GM12878 (cell line): Measurements from ENCODE around the gene TSFM. TPM values are rescaled to one million over a fixed set of nuclear protein-coding genes. Genes with fewer than 3 reads are reported as not detected.

Experiments
- ATAC-seq: fragments of 200-7000 bp; cut with Tn5 transposase; 3 replicates; pipeline ENCODE4 v1.9.1; 2020; ENCODE audit warnings: mild to moderate bottlenecking, moderate library complexity
- BruUV-seq: library from RNA; stranded (reverse); fragments of 400-500 nt; replicated peaks from 2 replicates; lab custom pipeline; 2021; lab: Mats Ljungman, UMichigan
- CTCF ChIA-PET: fragments of 300-600 bp; sonication (Branson Sonifier 250); formaldehyde crosslinking; extraction: SDS; loops from one replicate; lab custom pipeline; 2021; ENCODE audit warnings: inconsistent platforms; lab: Yijun Ruan, JAX
- POLR2A ChIA-PET: fragments of 350-600 bp; formaldehyde crosslinking; extraction: SDS; loops from one replicate; lab custom pipeline; 2021; ENCODE audit warnings: inconsistent platforms; lab: Charles Lee
- RAD21 ChIA-PET: fragments of 300-600 bp; sonication (Branson Sonifier 250); formaldehyde crosslinking; loops from one replicate; lab custom pipeline; 2023; ENCODE audit warnings: antibody characterized with exemption; ENCODE audit not compliant: unreplicated experiment; lab: Charles Lee
- SMC1A ChIA-PET: fragments of 300-600 bp; sonication (Branson Sonifier 250); formaldehyde crosslinking; loops from one replicate; lab custom pipeline; 2023; ENCODE audit not compliant: unreplicated experiment, uncharacterized antibody; lab: Charles Lee
- DNase-seq: peaks from one replicate; pipeline ENCODE4 v3.0.0-alpha.2; 2011; ENCODE audit warnings: low read depth, low spot score
- FAIRE-seq: peaks from 3 replicates; lab custom pipeline; 2011; peaks lifted over from hg19 to GRCh38; lab: Jason Lieb, UNC
- H2AFZ ChIP-seq: 2 replicates; pipeline ENCODE4 v1.6.0; 2011; ENCODE audit warnings: low read depth, low read length, control low read depth; ENCODE audit not compliant: control insufficient read depth
- H3K27ac ChIP-seq: 2 replicates; pipeline ENCODE4 v1.5.1; 2011; ENCODE audit warnings: control low read depth; ENCODE audit not compliant: control insufficient read depth, insufficient read depth
- H3K27me3 ChIP-seq, 2 experiments: replicated peaks in 1 of 2; 2 replicates each; pipeline versions ENCODE4 v1.6.0 to v1.6.1; 2011; ENCODE audit warnings: low read length in 1 of 2; ENCODE audit not compliant: control insufficient read depth in 2 of 2, insufficient read depth in 2 of 2
- H3K36me3 ChIP-seq, 2 experiments: 2 replicates each; pipeline ENCODE4 v1.5.1; 2011; ENCODE audit warnings: low read length in 1 of 2; ENCODE audit not compliant: control insufficient read depth in 2 of 2, insufficient read depth in 2 of 2
- H3K4me1 ChIP-seq: 2 replicates; pipeline ENCODE4 v1.6.1; 2011; ENCODE audit warnings: mild to moderate bottlenecking, low read length, moderate library complexity, mixed read lengths; ENCODE audit not compliant: control insufficient read depth, insufficient read depth
- H3K4me2 ChIP-seq: 2 replicates; pipeline ENCODE4 v1.6.0; 2011; ENCODE audit warnings: control low read depth; ENCODE audit not compliant: control insufficient read depth, insufficient read depth
- H3K4me3 ChIP-seq: fragments of 200-600 bp; sonication (generic); 2 replicates; pipeline ENCODE4 v1.5.1; 2016
- H3K79me2 ChIP-seq: 2 replicates; pipeline ENCODE4 v1.6.0; 2011; ENCODE audit warnings: low read length; ENCODE audit not compliant: control insufficient read depth, insufficient read depth
- H3K9ac ChIP-seq: 2 replicates; pipeline ENCODE4 v1.8.0; 2011; ENCODE audit warnings: low read length, control low read depth, mixed read lengths; ENCODE audit not compliant: control insufficient read depth, insufficient read depth
- H3K9me3 ChIP-seq: replicated peaks from 3 replicates; pipeline ENCODE4 v1.5.1; 2011; ENCODE audit warnings: mild to moderate bottlenecking, low read length; ENCODE audit not compliant: control insufficient read depth, insufficient read depth
- H4K20me1 ChIP-seq: 2 replicates; pipeline ENCODE4 v1.6.0; 2011; ENCODE audit not compliant: control insufficient read depth, insufficient read depth
- JUND ChIP-seq: IDR thresholded peaks from 2 replicates; pipeline ENCODE4 v1.6.1; 2012; ENCODE audit warnings: low read depth, mild to moderate bottlenecking, low read length, improper control_type of control experiment, moderate library complexity
- KDM1A ChIP-seq: fragments of 200-600 bp; sonication (generic); IDR thresholded peaks from 2 replicates; pipeline ENCODE4 v1.6.1; 2016; ENCODE audit warnings: borderline replicate concordance
- REST ChIP-seq: IDR thresholded peaks from 2 replicates; pipeline ENCODE4 v1.6.1; 2012; ENCODE audit warnings: mild to moderate bottlenecking, low read depth, low read length
- SIN3A ChIP-seq: IDR thresholded peaks from 2 replicates; pipeline ENCODE4 v1.6.1; 2012; ENCODE audit warnings: low read depth, low read length, improper control_type of control experiment
- SMARCA5 ChIP-seq: fragments of 450-650 bp; IDR thresholded peaks from 2 replicates; pipeline ENCODE4 v1.6.1; 2017; ENCODE audit warnings: mild to moderate bottlenecking
- TCF3 ChIP-seq: IDR thresholded peaks from 2 replicates; pipeline ENCODE4 v1.6.1; 2012; ENCODE audit warnings: low read depth, mild to moderate bottlenecking, low read length, borderline replicate concordance; ENCODE audit not compliant: insufficient read depth
- YBX1 ChIP-seq: fragments of 450-650 bp; IDR thresholded peaks from 2 replicates; pipeline ENCODE4 v1.6.1; 2016; ENCODE audit warnings: antibody characterized with exemption
- ZNF274 ChIP-seq: IDR thresholded peaks from one replicate; pipeline ENCODE4 v1.8.0; 2011; ENCODE audit not compliant: insufficient read length, insufficient read depth
- in situ Hi-C: fragments of 300-500 bp; cut with MboI; formaldehyde crosslinking; loops from 9 replicates; pipeline ENCODE4 v1.14.3; 2018; ENCODE audit warnings: mixed read lengths
- intact Hi-C: fragments of 100-400 bp; cut with micrococcal nuclease; formaldehyde crosslinking; loops from one replicate; pipeline ENCODE4 v1.14.2; 2022; ENCODE audit not compliant: unreplicated experiment
- polyA plus RNA-seq, 11 experiments: library from polyadenylated mRNA; depleted of rRNA in 4 of 11; unstranded in 6 of 11; stranded (reverse) in 5 of 11; fragments of >200 nt; fragmentation: Nextera tagmentation in 4 of 11; fragmentation: Illumina TruSeq in 1 of 11; extraction: Ambion mirVana in 4 of 11; extraction: Trizol in 1 of 11; gene quantifications; 1 replicate in 1 of 11; 2 replicates in 10 of 11; pipeline versions ENCODE4 v1.2.1 to v1.2.3, GENCODE V29; 2011 to 2016; ENCODE audit warnings: inconsistent platforms in 2 of 11, missing spikeins in 2 of 11, low read depth in 1 of 11
- total RNA-seq, 4 experiments: library from RNA; depleted of rRNA in 3 of 4; stranded (reverse); fragments of >200 nt in 3 of 4; fragmentation: Illumina TruSeq in 1 of 4; extraction: Trizol in 1 of 4; gene quantifications; 2 replicates each; pipeline versions ENCODE4 v1.2.1 to v1.2.3, GENCODE V29; 2013 to 2021
- TF ChIP-seq, protein P1 (sequence below): fragments of 450-650 bp; IDR thresholded peaks from 2 replicates; pipeline ENCODE4 v1.6.1; 2018; ENCODE audit warnings: mild to moderate bottlenecking, low read depth, moderate library complexity; ENCODE audit not compliant: partially characterized antibody
- TF ChIP-seq, protein P2 (sequence below): fragments of 450-650 bp; formaldehyde crosslinking; IDR thresholded peaks from 2 replicates; pipeline ENCODE4 v1.4.0; 2020; ENCODE audit warnings: mild to moderate bottlenecking, moderate library complexity
- TF ChIP-seq, protein P3 (sequence below): IDR thresholded peaks from 2 replicates; pipeline ENCODE4 v1.6.1; 2012; ENCODE audit warnings: low read length, inconsistent platforms

TSFM gene
- total and polyA plus RNA-seq, 10 of the 15 experiments (the other 5 are each of a cell fraction or from before 2014, with no cell fraction given), result 36.7 to 132 (median 45.6) TPM

DNA sequence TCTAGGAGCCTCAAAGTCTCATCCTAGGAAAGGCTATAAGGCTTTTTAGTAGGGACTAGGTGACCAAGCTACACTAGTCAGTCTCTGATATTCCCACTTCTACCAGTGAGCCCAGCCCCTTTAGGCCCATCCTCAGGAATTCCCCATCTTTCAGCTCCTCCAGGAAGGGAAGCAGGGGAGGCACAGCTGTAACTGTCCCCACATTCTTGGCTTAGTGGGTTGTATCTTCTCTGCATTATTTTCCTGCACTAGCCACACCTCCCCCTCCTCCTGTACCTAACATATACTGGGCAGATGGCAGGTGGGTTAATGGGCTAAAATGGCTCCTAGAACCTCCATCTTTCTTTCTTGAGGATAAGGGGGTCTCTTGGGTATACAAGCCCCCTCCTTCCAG is 15.3 kb upstream of the TSFM start:
- Histone ChIP-seq H3K9ac (no peak overlapping the region), H3K27ac (no peak overlapping the region), H3K4me2 (no peak overlapping the region), H3K4me3 (no peak overlapping the region), H3K9me3 (no peaks in the 10 kb centered on the region), H3K36me3 (peaks cover 0 to 4% of the 10 kb centered on the region in 2 experiments; a peak in 2 of 4 replicates), H3K27me3 (peaks cover 11 to 23% of the 10 kb centered on the region in 2 experiments; a peak in 3 of 4 replicates), H2AFZ (no peak overlapping the region), H4K20me1 (no peaks in the 10 kb centered on the region), H3K4me1 (peaks cover 22% of the 10 kb centered on the region), H3K79me2 (no peaks in the 10 kb centered on the region)
- intact Hi-C loops (no loop called here), in situ Hi-C loops (no loop called here)
- DNase-seq (no peak), ATAC-seq (no peak), FAIRE-seq (no peak)
- BruUV-seq, result no TSS peak
- CTCF ChIA-PET, result interaction anchor here (0.7 to 7.3 kb wide), 4 partner anchors 8 to 535 kb away, joined by 3 to 62 read pairs (median 6); partner anchors contain the start of gene MARCHF9
- POLR2A ChIA-PET, result no interaction called here
- RAD21 ChIA-PET, result interaction anchor here (1.5 kb wide), 1 partner anchor 14 kb away, joined by 5 read pairs; no protein-coding TSS in a partner anchor
- SMC1A ChIA-PET, result interaction anchor here (0.9 kb wide), 1 partner anchor 130 kb away, joined by 3 read pairs; no protein-coding TSS in a partner anchor
- TF ChIP-seq, protein P1, sequence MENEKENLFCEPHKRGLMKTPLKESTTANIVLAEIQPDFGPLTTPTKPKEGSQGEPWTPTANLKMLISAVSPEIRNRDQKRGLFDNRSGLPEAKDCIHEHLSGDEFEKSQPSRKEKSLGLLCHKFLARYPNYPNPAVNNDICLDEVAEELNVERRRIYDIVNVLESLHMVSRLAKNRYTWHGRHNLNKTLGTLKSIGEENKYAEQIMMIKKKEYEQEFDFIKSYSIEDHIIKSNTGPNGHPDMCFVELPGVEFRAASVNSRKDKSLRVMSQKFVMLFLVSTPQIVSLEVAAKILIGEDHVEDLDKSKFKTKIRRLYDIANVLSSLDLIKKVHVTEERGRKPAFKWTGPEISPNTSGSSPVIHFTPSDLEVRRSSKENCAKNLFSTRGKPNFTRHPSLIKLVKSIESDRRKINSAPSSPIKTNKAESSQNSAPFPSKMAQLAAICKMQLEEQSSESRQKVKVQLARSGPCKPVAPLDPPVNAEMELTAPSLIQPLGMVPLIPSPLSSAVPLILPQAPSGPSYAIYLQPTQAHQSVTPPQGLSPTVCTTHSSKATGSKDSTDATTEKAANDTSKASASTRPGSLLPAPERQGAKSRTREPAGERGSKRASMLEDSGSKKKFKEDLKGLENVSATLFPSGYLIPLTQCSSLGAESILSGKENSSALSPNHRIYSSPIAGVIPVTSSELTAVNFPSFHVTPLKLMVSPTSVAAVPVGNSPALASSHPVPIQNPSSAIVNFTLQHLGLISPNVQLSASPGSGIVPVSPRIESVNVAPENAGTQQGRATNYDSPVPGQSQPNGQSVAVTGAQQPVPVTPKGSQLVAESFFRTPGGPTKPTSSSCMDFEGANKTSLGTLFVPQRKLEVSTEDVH, result no peak
- TF ChIP-seq, protein P2, sequence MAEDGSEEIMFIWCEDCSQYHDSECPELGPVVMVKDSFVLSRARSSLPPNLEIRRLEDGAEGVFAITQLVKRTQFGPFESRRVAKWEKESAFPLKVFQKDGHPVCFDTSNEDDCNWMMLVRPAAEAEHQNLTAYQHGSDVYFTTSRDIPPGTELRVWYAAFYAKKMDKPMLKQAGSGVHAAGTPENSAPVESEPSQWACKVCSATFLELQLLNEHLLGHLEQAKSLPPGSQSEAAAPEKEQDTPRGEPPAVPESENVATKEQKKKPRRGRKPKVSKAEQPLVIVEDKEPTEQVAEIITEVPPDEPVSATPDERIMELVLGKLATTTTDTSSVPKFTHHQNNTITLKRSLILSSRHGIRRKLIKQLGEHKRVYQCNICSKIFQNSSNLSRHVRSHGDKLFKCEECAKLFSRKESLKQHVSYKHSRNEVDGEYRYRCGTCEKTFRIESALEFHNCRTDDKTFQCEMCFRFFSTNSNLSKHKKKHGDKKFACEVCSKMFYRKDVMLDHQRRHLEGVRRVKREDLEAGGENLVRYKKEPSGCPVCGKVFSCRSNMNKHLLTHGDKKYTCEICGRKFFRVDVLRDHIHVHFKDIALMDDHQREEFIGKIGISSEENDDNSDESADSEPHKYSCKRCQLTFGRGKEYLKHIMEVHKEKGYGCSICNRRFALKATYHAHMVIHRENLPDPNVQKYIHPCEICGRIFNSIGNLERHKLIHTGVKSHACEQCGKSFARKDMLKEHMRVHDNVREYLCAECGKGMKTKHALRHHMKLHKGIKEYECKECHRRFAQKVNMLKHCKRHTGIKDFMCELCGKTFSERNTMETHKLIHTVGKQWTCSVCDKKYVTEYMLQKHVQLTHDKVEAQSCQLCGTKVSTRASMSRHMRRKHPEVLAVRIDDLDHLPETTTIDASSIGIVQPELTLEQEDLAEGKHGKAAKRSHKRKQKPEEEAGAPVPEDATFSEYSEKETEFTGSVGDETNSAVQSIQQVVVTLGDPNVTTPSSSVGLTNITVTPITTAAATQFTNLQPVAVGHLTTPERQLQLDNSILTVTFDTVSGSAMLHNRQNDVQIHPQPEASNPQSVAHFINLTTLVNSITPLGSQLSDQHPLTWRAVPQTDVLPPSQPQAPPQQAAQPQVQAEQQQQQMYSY (CRISPR knock-in tag), result no peak
- TF ChIP-seq SIN3A, result no peak
- TF ChIP-seq, protein P3, sequence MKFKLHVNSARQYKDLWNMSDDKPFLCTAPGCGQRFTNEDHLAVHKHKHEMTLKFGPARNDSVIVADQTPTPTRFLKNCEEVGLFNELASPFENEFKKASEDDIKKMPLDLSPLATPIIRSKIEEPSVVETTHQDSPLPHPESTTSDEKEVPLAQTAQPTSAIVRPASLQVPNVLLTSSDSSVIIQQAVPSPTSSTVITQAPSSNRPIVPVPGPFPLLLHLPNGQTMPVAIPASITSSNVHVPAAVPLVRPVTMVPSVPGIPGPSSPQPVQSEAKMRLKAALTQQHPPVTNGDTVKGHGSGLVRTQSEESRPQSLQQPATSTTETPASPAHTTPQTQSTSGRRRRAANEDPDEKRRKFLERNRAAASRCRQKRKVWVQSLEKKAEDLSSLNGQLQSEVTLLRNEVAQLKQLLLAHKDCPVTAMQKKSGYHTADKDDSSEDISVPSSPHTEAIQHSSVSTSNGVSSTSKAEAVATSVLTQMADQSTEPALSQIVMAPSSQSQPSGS, result no peak
- no peak for TF ChIP-seq REST
- no peak for TF ChIP-seq SMARCA5
- TF ChIP-seq YBX1, result no peak
- no peak for TF ChIP-seq KDM1A
- TF ChIP-seq ZNF274, result no peak
- TF ChIP-seq TCF3, result no peak
- TF ChIP-seq JUND, result no peak
